ENCODE results near the gene COL8A1.

Gene COL8A1

DNA sequence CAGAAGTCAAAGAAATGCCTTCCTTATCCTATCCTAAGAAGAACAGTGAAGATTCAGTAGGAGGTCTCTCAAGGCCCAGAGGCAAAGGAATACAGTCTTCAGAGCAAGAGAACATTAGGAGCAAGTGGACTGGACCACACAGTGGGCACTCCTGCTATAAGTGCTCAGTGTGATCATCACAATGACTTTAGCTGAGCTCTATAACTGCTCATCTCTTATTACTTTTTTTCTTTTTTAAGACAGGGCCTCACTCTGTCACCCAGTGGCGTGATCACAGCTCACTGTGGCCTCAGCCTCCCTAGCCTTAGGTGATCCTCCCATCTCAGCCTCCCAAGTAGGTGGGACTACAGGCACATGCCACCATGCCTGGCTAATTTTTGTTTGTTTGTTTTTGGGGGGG, 48.1 kb downstream of the COL8A1 start:
- TF ChIP-seq, protein P1, sequence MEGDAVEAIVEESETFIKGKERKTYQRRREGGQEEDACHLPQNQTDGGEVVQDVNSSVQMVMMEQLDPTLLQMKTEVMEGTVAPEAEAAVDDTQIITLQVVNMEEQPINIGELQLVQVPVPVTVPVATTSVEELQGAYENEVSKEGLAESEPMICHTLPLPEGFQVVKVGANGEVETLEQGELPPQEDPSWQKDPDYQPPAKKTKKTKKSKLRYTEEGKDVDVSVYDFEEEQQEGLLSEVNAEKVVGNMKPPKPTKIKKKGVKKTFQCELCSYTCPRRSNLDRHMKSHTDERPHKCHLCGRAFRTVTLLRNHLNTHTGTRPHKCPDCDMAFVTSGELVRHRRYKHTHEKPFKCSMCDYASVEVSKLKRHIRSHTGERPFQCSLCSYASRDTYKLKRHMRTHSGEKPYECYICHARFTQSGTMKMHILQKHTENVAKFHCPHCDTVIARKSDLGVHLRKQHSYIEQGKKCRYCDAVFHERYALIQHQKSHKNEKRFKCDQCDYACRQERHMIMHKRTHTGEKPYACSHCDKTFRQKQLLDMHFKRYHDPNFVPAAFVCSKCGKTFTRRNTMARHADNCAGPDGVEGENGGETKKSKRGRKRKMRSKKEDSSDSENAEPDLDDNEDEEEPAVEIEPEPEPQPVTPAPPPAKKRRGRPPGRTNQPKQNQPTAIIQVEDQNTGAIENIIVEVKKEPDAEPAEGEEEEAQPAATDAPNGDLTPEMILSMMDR (IDR thresholded peaks at IDR 0.05; ENCODE audit: low read length): no peak
- no peak for TF ChIP-seq EZH2phosphoT487 (IDR thresholded peaks at IDR 0.05; ENCODE audit: low read length)
- no peak for TF ChIP-seq EZH2 (optimal IDR thresholded peaks at IDR 0.05; ENCODE audit: low read depth, low read length)
- Histone ChIP-seq H2AFZ (ENCODE audit: low read length) (no peak overlapping the region), H3K9me3 (replicated peaks; ENCODE audit: insufficient read depth, low read length) (no peaks in the 10 kb centered on the region), H3K9me2 (replicated peaks; ENCODE audit: insufficient read depth, low read length) (no peaks in the 10 kb centered on the region), H3K4me3 (ENCODE audit: low read length) (no peak overlapping the region), H4K20me1 (ENCODE audit: insufficient read depth, low read length) (no peaks in the 10 kb centered on the region), H3K27me3 (replicated peaks; ENCODE audit: insufficient read depth, low read length) (no peaks in the 10 kb centered on the region), H3K79me2 (ENCODE audit: low read length) (no peaks in the 10 kb centered on the region), H3K27ac (ENCODE audit: low read length) (no peak overlapping the region), H3K9ac (ENCODE audit: low read length) (no peak overlapping the region), H3K36me3 (replicated peaks; ENCODE audit: insufficient read depth, low read length) (no peaks in the 10 kb centered on the region), H3K4me1 (ENCODE audit: low read length) (peaks cover 11% of the 10 kb centered on the region), H3K4me2 (ENCODE audit: low read depth, low read length) (no peak overlapping the region), H3F3A (ENCODE audit: insufficient read depth, low read length) (peaks cover 8% of the 10 kb centered on the region)
- DNase-seq: no peak

DNA sequence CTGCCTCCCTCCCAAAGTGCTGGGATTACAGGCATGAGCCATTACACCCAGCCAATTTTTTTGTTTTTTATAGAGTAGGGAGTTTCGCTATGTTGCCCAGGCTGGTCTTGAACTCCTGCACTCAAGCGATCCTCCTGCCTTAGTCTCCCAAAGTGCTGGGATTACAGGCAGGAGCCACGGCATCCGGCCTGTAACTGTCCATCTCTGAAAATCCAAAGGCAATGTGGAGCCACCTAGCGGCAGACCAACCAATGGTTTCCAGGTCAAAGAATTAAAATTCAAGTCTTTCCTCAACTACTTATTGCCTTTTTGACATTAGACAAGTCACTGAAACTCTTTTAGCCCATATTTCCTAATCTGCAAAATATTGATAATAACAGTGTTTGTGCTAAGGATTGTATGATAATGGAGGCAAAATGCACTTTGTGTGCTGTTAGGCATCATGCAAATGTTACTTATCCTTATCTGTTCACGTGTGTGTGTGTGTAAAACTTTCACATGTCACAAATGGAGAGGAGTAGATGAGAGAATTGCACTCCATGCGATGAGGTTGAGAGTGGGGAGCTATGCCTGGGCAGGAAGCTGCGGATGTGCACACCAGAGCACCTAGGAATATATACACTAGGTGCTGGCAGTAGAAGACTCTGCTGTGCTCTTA, 48.7 kb downstream of the COL8A1 start:
- Histone ChIP-seq H3K27me3 (replicated peaks; ENCODE audit: insufficient read depth, low read length) (no peaks in the 10 kb centered on the region), H4K20me1 (ENCODE audit: insufficient read depth, low read length) (no peaks in the 10 kb centered on the region), H3K36me3 (replicated peaks; ENCODE audit: insufficient read depth, low read length) (no peaks in the 10 kb centered on the region), H3K4me1 (ENCODE audit: low read length) (peaks cover 6% of the 10 kb centered on the region), H3K9me2 (replicated peaks; ENCODE audit: insufficient read depth, low read length) (no peaks in the 10 kb centered on the region), H3K4me2 (ENCODE audit: low read depth, low read length) (no peak overlapping the region), H3K79me2 (ENCODE audit: low read length) (no peaks in the 10 kb centered on the region), H3K4me3 (ENCODE audit: low read length) (no peak overlapping the region), H2AFZ (ENCODE audit: low read length) (no peak overlapping the region), H3K9me3 (replicated peaks; ENCODE audit: insufficient read depth, low read length) (no peaks in the 10 kb centered on the region), H3K27ac (ENCODE audit: low read length) (no peak overlapping the region), H3K9ac (ENCODE audit: low read length) (no peak overlapping the region), H3F3A (ENCODE audit: insufficient read depth, low read length) (peaks cover 2% of the 10 kb centered on the region)
- TF ChIP-seq, protein P1 (IDR thresholded peaks at IDR 0.05; ENCODE audit: low read length): peak; percentile 77
- no peak for TF ChIP-seq EZH2 (optimal IDR thresholded peaks at IDR 0.05; ENCODE audit: low read depth, low read length)
- peak; percentile 67 for DNase-seq

DNA sequence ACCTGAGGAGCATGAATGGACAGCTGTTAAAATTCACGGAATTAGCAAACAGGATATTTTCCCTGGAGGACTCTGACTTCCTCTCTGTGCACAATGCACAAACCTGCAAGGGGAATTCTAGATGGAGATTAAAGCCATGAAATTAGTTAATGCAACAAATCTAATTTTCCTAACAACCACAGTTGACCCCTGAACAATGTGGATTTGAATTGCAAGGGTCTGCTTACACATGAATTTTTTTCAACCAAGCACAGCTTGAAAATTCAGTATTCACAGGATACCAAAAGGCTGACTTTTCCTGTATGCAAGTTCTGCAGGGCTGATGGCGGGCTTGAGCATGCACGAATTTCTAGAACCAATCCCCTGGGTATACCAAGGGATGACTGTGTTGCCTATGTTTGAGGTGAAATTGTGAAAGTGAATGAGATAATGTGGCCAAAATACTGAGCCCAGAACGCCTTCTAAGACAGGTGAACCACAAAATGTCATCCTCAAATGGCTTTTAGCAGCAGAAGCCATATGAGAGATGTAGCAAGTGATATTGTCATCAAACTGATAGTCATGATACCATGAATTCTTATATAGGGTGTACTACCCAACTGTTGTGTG, 52.5 kb downstream of the COL8A1 start:
- no peak overlapping the region for H2AFZ ChIP-seq (ENCODE audit: low read length)
- no peak overlapping the region for H3K4me3 ChIP-seq (ENCODE audit: low read length)
- H3F3A ChIP-seq (ENCODE audit: insufficient read depth, low read length): no peaks in the 10 kb centered on the region
- H3K9me3 ChIP-seq (replicated peaks; ENCODE audit: insufficient read depth, low read length): no peaks in the 10 kb centered on the region
- H3K4me1 ChIP-seq (ENCODE audit: low read length): no peaks in the 10 kb centered on the region
- H3K79me2 ChIP-seq (ENCODE audit: low read length): no peaks in the 10 kb centered on the region
- H3K9ac ChIP-seq (ENCODE audit: low read length): no peak overlapping the region
- no peaks in the 10 kb centered on the region for H3K36me3 ChIP-seq (replicated peaks; ENCODE audit: insufficient read depth, low read length)
- DNase-seq: no peak
- TF ChIP-seq EZH2phosphoT487 (IDR thresholded peaks at IDR 0.05; ENCODE audit: low read length) (no peak), EZH2 (optimal IDR thresholded peaks at IDR 0.05; ENCODE audit: low read depth, low read length) (no peak)
- TF ChIP-seq, protein P1 (IDR thresholded peaks at IDR 0.05; ENCODE audit: low read length): no peak
- H3K27ac ChIP-seq (ENCODE audit: low read length): no peak overlapping the region
- no peaks in the 10 kb centered on the region for H3K27me3 ChIP-seq (replicated peaks; ENCODE audit: insufficient read depth, low read length)
- no peaks in the 10 kb centered on the region for H4K20me1 ChIP-seq (ENCODE audit: insufficient read depth, low read length)
- H3K4me2 ChIP-seq (ENCODE audit: low read depth, low read length): no peak overlapping the region
- no peaks in the 10 kb centered on the region for H3K9me2 ChIP-seq (replicated peaks; ENCODE audit: insufficient read depth, low read length)
